Liver (tissue), 9 donors: ENCODE data around the gene TMCO4. TPM values are rescaled to one million over a fixed set of nuclear protein-coding genes. Genes with fewer than 3 reads are reported as not detected.

Experiments used
- DNase-seq: peaks from one replicate; pipeline ENCODE4 v3.0.0-alpha.2; 2017; ENCODE audit warnings: low spot score
- H3K27ac ChIP-seq, 2 donors: one replicate each; pipeline ENCODE4 v1.7.0; 2013; ENCODE audit warnings: inconsistent platforms in 2 of 2, low read length in 2 of 2, control low read depth in 1 of 2, low read depth in 1 of 2, mild to moderate bottlenecking in 1 of 2
- H3K27me3 ChIP-seq, 4 donors: one replicate each; pipeline versions ENCODE4 v1.6.1 to v1.7.0; 2013; ENCODE audit warnings: low read length in 3 of 4, inconsistent platforms in 1 of 4, mild to moderate bottlenecking in 1 of 4, moderate library complexity in 1 of 4; ENCODE audit not compliant: control insufficient read depth in 4 of 4, insufficient read depth in 4 of 4
- H3K36me3 ChIP-seq, 4 donors: one replicate each; pipeline versions ENCODE4 v1.6.1 to v1.7.0; 2013; ENCODE audit warnings: low read length in 3 of 4, mild to moderate bottlenecking in 3 of 4, low read depth in 1 of 4, moderate library complexity in 1 of 4; ENCODE audit not compliant: control insufficient read depth in 4 of 4, insufficient read depth in 3 of 4
- H3K4me1 ChIP-seq, 4 donors: one replicate each; pipeline versions ENCODE4 v1.6.1 to v1.7.0; 2013; ENCODE audit warnings: low read length in 3 of 4, mild to moderate bottlenecking in 3 of 4, moderate library complexity in 1 of 4; ENCODE audit not compliant: control insufficient read depth in 4 of 4, insufficient read depth in 4 of 4
- H3K4me3 ChIP-seq, 3 donors: one replicate each; pipeline versions ENCODE4 v1.6.1 to v1.7.0; 2013; ENCODE audit warnings: low read length in 3 of 3, control low read depth in 1 of 3, low read depth in 1 of 3, mild to moderate bottlenecking in 1 of 3
- H3K9ac ChIP-seq, 2 donors: one replicate each; pipeline ENCODE4 v1.7.0; 2013; ENCODE audit warnings: low read length in 2 of 2, mild to moderate bottlenecking in 2 of 2, moderate library complexity in 2 of 2, control low read depth in 1 of 2, low read depth in 1 of 2
- H3K9me3 ChIP-seq, 4 donors: one replicate each; pipeline versions ENCODE4 v1.6.1 to v1.7.0; 2013; ENCODE audit warnings: low read length in 3 of 4; ENCODE audit not compliant: control insufficient read depth in 4 of 4
- ATF3 ChIP-seq: IDR thresholded peaks from 2 replicates; pipeline ENCODE4 v1.6.1; 2016; ENCODE audit warnings: antibody characterized with exemption
- CTCF ChIP-seq: fragments of 150-350 bp; IDR thresholded peaks from 2 replicates; pipeline ENCODE4 v1.5.1; 2017; ENCODE audit warnings: improper control_type of control experiment, low read depth, low read length; ENCODE audit not compliant: missing input control
- EGR1 ChIP-seq, 2 donors: IDR thresholded peaks; 2 replicates each; pipeline ENCODE4 v1.6.1; 2016 to 2018; ENCODE audit warnings: antibody characterized with exemption in 2 of 2, low read depth in 2 of 2
- FOXA1 ChIP-seq: IDR thresholded peaks from 2 replicates; pipeline ENCODE4 v1.6.1; 2016; ENCODE audit warnings: antibody characterized with exemption
- GABPA ChIP-seq, 2 donors: IDR thresholded peaks in 1 of 2; conservative IDR thresholded peaks in 1 of 2; 2 replicates each; pipeline ENCODE4 v1.6.1; 2016; ENCODE audit warnings: antibody characterized with exemption in 2 of 2, mild to moderate bottlenecking in 1 of 2, moderate library complexity in 1 of 2
- HNF4A ChIP-seq, 2 donors: conservative IDR thresholded peaks; 2 replicates each; pipeline ENCODE4 v1.6.1; 2016; ENCODE audit warnings: antibody characterized with exemption in 2 of 2, mild to moderate bottlenecking in 2 of 2
- HNF4G ChIP-seq: IDR thresholded peaks from 2 replicates; pipeline ENCODE4 v1.6.1; 2016; ENCODE audit warnings: antibody characterized with exemption
- JUND ChIP-seq, 2 donors: IDR thresholded peaks; 2 replicates each; pipeline ENCODE4 v1.6.1; 2016; ENCODE audit warnings: antibody characterized with exemption in 2 of 2
- MAX ChIP-seq: IDR thresholded peaks from 2 replicates; pipeline ENCODE4 v1.6.1; 2016; ENCODE audit warnings: antibody characterized with exemption
- NR2F2 ChIP-seq: IDR thresholded peaks from 2 replicates; pipeline ENCODE4 v1.6.1; 2016; ENCODE audit warnings: antibody characterized with exemption
- RAD21 ChIP-seq, 2 donors: IDR thresholded peaks; 2 replicates each; pipeline ENCODE4 v1.6.1; 2016; ENCODE audit warnings: antibody characterized with exemption in 2 of 2, mild to moderate bottlenecking in 2 of 2
- REST ChIP-seq: IDR thresholded peaks from 2 replicates; pipeline ENCODE4 v1.6.1; 2016; ENCODE audit warnings: antibody characterized with exemption, mild to moderate bottlenecking
- RXRA ChIP-seq, 2 donors: IDR thresholded peaks; 2 replicates each; pipeline ENCODE4 v1.6.1; 2017 to 2018; ENCODE audit warnings: antibody characterized with exemption in 2 of 2, mild to moderate bottlenecking in 1 of 2
- SP1 ChIP-seq: IDR thresholded peaks from 2 replicates; pipeline ENCODE4 v1.6.1; 2018; ENCODE audit warnings: antibody characterized with exemption, mild to moderate bottlenecking
- TAF1 ChIP-seq: conservative IDR thresholded peaks from 2 replicates; pipeline ENCODE4 v1.6.1; 2016; ENCODE audit warnings: antibody characterized with exemption, mild to moderate bottlenecking
- YY1 ChIP-seq: IDR thresholded peaks from 2 replicates; pipeline ENCODE4 v1.6.1; 2016; ENCODE audit warnings: antibody characterized with exemption, mild to moderate bottlenecking
- ZBTB33 ChIP-seq: IDR thresholded peaks from 2 replicates; pipeline ENCODE4 v1.6.1; 2016; ENCODE audit warnings: antibody characterized with exemption
- WGBS: extraction: QIAGEN DNeasy Blood & Tissue Kit; methylation state at CpG from one replicate; pipeline ENCODE4 v1.1.7; 2013; 5-methylcytosine and 5-hydroxymethylcytosine counted together
- polyA plus RNA-seq, 2 donors: library from polyadenylated mRNA; stranded (reverse) in 1 of 2; unstranded in 1 of 2; fragments of 200-250 nt in 1 of 2; fragments of >200 nt in 1 of 2; fragmentation: Nextera tagmentation in 1 of 2; extraction: Ambion mirVana in 1 of 2; gene quantifications; one replicate each; pipeline versions ENCODE4 v1.2.1 to v1.2.3, GENCODE V29; 2013 to 2015
- total RNA-seq, 2 donors: library from RNA; depleted of rRNA; stranded (reverse); fragments of >200 nt; gene quantifications; one replicate each; pipeline ENCODE4 v1.2.3, GENCODE V29; 2014
- donor health status: healthy.
- donor health status: healthy.
- donor health status: healthy.
- donor health status: healthy.
- donor health status: healthy.

The TMCO4 gene
- total and polyA plus RNA-seq, 4 donors = 4.0 to 9.5 (median 6.0) TPM

GRCh38 chr1:19738076-19738475, 61.6 kb downstream of the TMCO4 start:
- Histone ChIP-seq H3K4me1 (peaks cover 0 to 27% (median 19%) of the 10 kb centered on the region in 4 donors), H3K4me3 (no peak overlapping the region), H3K9me3 (no peaks in the 10 kb centered on the region), H3K9ac (no peak overlapping the region), H3K27me3 (no peaks in the 10 kb centered on the region), H3K36me3 (peaks cover 0 to 6% (median 0%) of the 10 kb centered on the region in 4 donors), H3K27ac (no peak overlapping the region)
- 41% methylated on average over 5 of the region's 5 CpGs for WGBS
- no peak for DNase-seq
- TF ChIP-seq SP1 = no peak
- no peak for TF ChIP-seq REST
- no peak for TF ChIP-seq ATF3
- TF ChIP-seq HNF4G = no peak
- no peak for TF ChIP-seq CTCF
- TF ChIP-seq FOXA1 = no peak
- TF ChIP-seq MAX = no peak
- peak; percentile 41 to 53 for TF ChIP-seq HNF4A (conservative IDR thresholded peaks at IDR 0.05)
- no peak for TF ChIP-seq EGR1 (IDR thresholded peaks at IDR 0.05; ENCODE audit: low read depth in 2 of 2)
- TF ChIP-seq RXRA (IDR thresholded peaks at IDR 0.05) = peak in 1 of 2 donors; percentile 13
- no peak for TF ChIP-seq GABPA (IDR thresholded peaks at IDR 0.05 in 1 of 2, conservative IDR thresholded peaks at IDR 0.05 in 1 of 2)
- no peak for TF ChIP-seq JUND (IDR thresholded peaks at IDR 0.05)
- TF ChIP-seq RAD21 (IDR thresholded peaks at IDR 0.05) = no peak
- TF ChIP-seq YY1 = no peak

GRCh38 chr1:19737104-19737825, 62.5 kb downstream of the TMCO4 start:
- WGBS = 85% methylated on average over 9 of the region's 9 CpGs
- Histone ChIP-seq H3K36me3 (peaks cover 0 to 5% (median 1%) of the 10 kb centered on the region in 4 donors), H3K9ac (no peak overlapping the region), H3K27me3 (no peaks in the 10 kb centered on the region), H3K27ac (no peak overlapping the region), H3K4me3 (no peak overlapping the region), H3K9me3 (no peaks in the 10 kb centered on the region), H3K4me1 (peaks cover 0 to 27% (median 19%) of the 10 kb centered on the region in 4 donors)
- no peak for DNase-seq
- TF ChIP-seq JUND (IDR thresholded peaks at IDR 0.05) (no peak), ATF3 (no peak), GABPA (IDR thresholded peaks at IDR 0.05 in 1 of 2, conservative IDR thresholded peaks at IDR 0.05 in 1 of 2) (no peak), ZBTB33 (no peak), REST (no peak), NR2F2 (no peak), MAX (no peak), TAF1 (no peak), YY1 (no peak), SP1 (no peak)
